Measurements from ENCODE around the gene RXRA.

The RXRA gene

GRCh38 chr9:134326724-134327601 lies 708 bp downstream of the RXRA start:
- Histone ChIP-seq H3K9ac (ENCODE audit: low read length) (no peak overlapping the region), H3K79me2 (ENCODE audit: insufficient read depth, low read length) (no peaks in the 10 kb centered on the region), H3K27ac (ENCODE audit: low read depth, low read length) (no peak overlapping the region), H3K27me3 (ENCODE audit: low read length) (no peaks in the 10 kb centered on the region), H2AFZ (ENCODE audit: low read depth, low read length, severe bottlenecking) (no peak overlapping the region), H3K4me3 (ENCODE audit: insufficient read depth, low read length, poor library complexity, severe bottlenecking) (no peak overlapping the region), H4K20me1 (ENCODE audit: low read depth, low read length) (no peaks in the 10 kb centered on the region), H3K9me2 (replicated peaks; ENCODE audit: insufficient read depth, low read length) (no peaks in the 10 kb centered on the region), H3K9me3 (ENCODE audit: insufficient read depth, low read length) (no peaks in the 10 kb centered on the region), H3F3A (ENCODE audit: insufficient read depth) (no peaks in the 10 kb centered on the region), H3K36me3 (ENCODE audit: low read length) (no peaks in the 10 kb centered on the region), H3K4me2 (ENCODE audit: low read depth, low read length, poor library complexity, severe bottlenecking) (no peak overlapping the region)
- TF ChIP-seq EZH2phosphoT487 (conservative IDR thresholded peaks at IDR 0.05; ENCODE audit: low read length) (no peak), CTCF (IDR thresholded peaks at IDR 0.05; ENCODE audit: insufficient read depth, low read length, poor library complexity, severe bottlenecking) (no peak)

GRCh38 chr9:134327671-134328231 lies 1.5 kb downstream of the RXRA start:
- Histone ChIP-seq H3K27me3 (ENCODE audit: low read length) (no peaks in the 10 kb centered on the region), H3F3A (ENCODE audit: insufficient read depth) (no peaks in the 10 kb centered on the region), H3K36me3 (ENCODE audit: low read length) (no peaks in the 10 kb centered on the region), H4K20me1 (ENCODE audit: low read depth, low read length) (no peaks in the 10 kb centered on the region), H3K4me3 (ENCODE audit: insufficient read depth, low read length, poor library complexity, severe bottlenecking) (no peak overlapping the region), H3K9me2 (replicated peaks; ENCODE audit: insufficient read depth, low read length) (no peaks in the 10 kb centered on the region), H3K9ac (ENCODE audit: low read length) (no peak overlapping the region), H3K9me3 (ENCODE audit: insufficient read depth, low read length) (no peaks in the 10 kb centered on the region), H2AFZ (ENCODE audit: low read depth, low read length, severe bottlenecking) (no peak overlapping the region), H3K4me2 (ENCODE audit: low read depth, low read length, poor library complexity, severe bottlenecking) (no peak overlapping the region), H3K27ac (ENCODE audit: low read depth, low read length) (no peak overlapping the region), H3K79me2 (ENCODE audit: insufficient read depth, low read length) (no peaks in the 10 kb centered on the region)
- TF ChIP-seq CTCF (IDR thresholded peaks at IDR 0.05; ENCODE audit: insufficient read depth, low read length, poor library complexity, severe bottlenecking) (no peak), EZH2phosphoT487 (conservative IDR thresholded peaks at IDR 0.05; ENCODE audit: low read length) (no peak)

GRCh38 chr9:134328341-134328840 lies 2.1 kb downstream of the RXRA start:
- Histone ChIP-seq H3K36me3 (ENCODE audit: low read length) (no peaks in the 10 kb centered on the region), H3K9me3 (ENCODE audit: insufficient read depth, low read length) (no peaks in the 10 kb centered on the region), H3F3A (ENCODE audit: insufficient read depth) (no peaks in the 10 kb centered on the region), H3K4me3 (ENCODE audit: insufficient read depth, low read length, poor library complexity, severe bottlenecking) (no peak overlapping the region), H3K27ac (ENCODE audit: low read depth, low read length) (no peak overlapping the region), H2AFZ (ENCODE audit: low read depth, low read length, severe bottlenecking) (no peak overlapping the region), H3K27me3 (ENCODE audit: low read length) (no peaks in the 10 kb centered on the region), H3K9me2 (replicated peaks; ENCODE audit: insufficient read depth, low read length) (no peaks in the 10 kb centered on the region), H3K79me2 (ENCODE audit: insufficient read depth, low read length) (no peaks in the 10 kb centered on the region), H3K9ac (ENCODE audit: low read length) (no peak overlapping the region), H4K20me1 (ENCODE audit: low read depth, low read length) (no peaks in the 10 kb centered on the region), H3K4me2 (ENCODE audit: low read depth, low read length, poor library complexity, severe bottlenecking) (no peak overlapping the region)
- TF ChIP-seq CTCF (IDR thresholded peaks at IDR 0.05; ENCODE audit: insufficient read depth, low read length, poor library complexity, severe bottlenecking): no peak
- TF ChIP-seq EZH2phosphoT487 (conservative IDR thresholded peaks at IDR 0.05; ENCODE audit: low read length): no peak

Measured in SU-DHL-6 (cell line).